Astrocyte of the cerebellum (primary cell): Measurements from ENCODE around the gene FARS2.

Experiments used
- DNase-seq: peaks from one replicate; pipeline ENCODE4 v3.0.0-alpha.2; 2011; ENCODE audit warnings: low read depth
- H3K4me3 ChIP-seq: 2 replicates; pipeline ENCODE4 v1.5.1; 2011; ENCODE audit warnings: mild to moderate bottlenecking, low read depth, low read length, moderate library complexity
- in situ Hi-C: cut with HindIII; loops from 2 replicates; pipeline ENCODE4 v1.10.0; 2017; ENCODE audit warnings: low sequenced_read_pairs
- TF ChIP-seq, protein P1 (sequence below): IDR thresholded peaks from 2 replicates; pipeline ENCODE4 v1.5.1; 2012; ENCODE audit warnings: low read length, low read depth, moderate library complexity, mild to moderate bottlenecking; ENCODE audit errors: missing control alignments

The FARS2 gene

GRCh38 chr6:5292154-5292553 lies 30.8 kb downstream of the FARS2 start:
- TF ChIP-seq, protein P1, sequence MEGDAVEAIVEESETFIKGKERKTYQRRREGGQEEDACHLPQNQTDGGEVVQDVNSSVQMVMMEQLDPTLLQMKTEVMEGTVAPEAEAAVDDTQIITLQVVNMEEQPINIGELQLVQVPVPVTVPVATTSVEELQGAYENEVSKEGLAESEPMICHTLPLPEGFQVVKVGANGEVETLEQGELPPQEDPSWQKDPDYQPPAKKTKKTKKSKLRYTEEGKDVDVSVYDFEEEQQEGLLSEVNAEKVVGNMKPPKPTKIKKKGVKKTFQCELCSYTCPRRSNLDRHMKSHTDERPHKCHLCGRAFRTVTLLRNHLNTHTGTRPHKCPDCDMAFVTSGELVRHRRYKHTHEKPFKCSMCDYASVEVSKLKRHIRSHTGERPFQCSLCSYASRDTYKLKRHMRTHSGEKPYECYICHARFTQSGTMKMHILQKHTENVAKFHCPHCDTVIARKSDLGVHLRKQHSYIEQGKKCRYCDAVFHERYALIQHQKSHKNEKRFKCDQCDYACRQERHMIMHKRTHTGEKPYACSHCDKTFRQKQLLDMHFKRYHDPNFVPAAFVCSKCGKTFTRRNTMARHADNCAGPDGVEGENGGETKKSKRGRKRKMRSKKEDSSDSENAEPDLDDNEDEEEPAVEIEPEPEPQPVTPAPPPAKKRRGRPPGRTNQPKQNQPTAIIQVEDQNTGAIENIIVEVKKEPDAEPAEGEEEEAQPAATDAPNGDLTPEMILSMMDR: no peak
- in situ Hi-C loops: no loop called here
- DNase-seq: no peak
- no peak overlapping the region for H3K4me3 ChIP-seq

DNA sequence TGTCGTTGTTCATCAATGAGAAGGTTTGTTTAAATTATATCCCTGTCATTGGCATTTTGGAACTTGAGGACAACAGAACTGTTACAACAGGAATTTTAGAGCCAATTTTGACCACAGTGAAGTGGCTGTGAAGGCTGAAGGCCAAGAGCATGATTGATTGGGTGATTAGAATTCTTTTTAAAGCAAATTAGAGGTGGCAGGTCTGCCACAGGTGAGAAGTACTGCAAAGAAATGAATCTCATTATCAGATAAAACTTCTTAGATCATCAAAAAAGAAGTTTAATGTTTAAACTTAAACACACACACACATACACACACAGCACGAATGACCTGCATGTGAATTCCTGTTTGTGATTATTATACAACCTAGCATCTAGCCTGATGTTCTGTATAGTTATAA lies 32.4 kb downstream of the FARS2 start:
- H3K4me3 ChIP-seq: no peak overlapping the region
- in situ Hi-C loops: no loop called here
- TF ChIP-seq, protein P1: no peak
- no peak for DNase-seq

GRCh38 chr6:5294392-5295211 lies 33.3 kb downstream of the FARS2 start:
- DNase-seq: no peak
- no peak overlapping the region for H3K4me3 ChIP-seq
- in situ Hi-C loops: no loop called here
- TF ChIP-seq, protein P1: no peak

DNA sequence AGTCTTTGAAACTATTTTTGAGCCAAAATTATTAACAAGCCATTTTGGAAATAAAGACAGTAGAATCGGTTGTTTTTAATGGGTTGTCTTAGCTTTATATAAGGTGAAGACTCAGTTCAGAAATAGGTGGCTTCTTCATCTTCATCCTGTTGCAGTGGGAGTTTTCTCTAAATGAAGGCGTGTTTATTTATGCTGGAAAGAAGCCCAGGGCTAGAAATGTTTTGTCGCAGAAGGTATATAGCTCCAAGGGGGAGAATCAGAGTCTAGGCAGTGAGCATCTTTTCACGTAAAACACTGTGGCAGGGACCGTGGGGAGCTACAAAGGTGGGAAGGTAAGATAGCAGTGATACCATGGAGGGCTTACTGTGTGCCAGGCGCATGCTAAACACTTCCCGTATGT lies 34.3 kb downstream of the FARS2 start:
- TF ChIP-seq, protein P1: no peak
- H3K4me3 ChIP-seq: no peak overlapping the region
- peak; percentile 12 for DNase-seq
- in situ Hi-C loops: no loop called here

DNA sequence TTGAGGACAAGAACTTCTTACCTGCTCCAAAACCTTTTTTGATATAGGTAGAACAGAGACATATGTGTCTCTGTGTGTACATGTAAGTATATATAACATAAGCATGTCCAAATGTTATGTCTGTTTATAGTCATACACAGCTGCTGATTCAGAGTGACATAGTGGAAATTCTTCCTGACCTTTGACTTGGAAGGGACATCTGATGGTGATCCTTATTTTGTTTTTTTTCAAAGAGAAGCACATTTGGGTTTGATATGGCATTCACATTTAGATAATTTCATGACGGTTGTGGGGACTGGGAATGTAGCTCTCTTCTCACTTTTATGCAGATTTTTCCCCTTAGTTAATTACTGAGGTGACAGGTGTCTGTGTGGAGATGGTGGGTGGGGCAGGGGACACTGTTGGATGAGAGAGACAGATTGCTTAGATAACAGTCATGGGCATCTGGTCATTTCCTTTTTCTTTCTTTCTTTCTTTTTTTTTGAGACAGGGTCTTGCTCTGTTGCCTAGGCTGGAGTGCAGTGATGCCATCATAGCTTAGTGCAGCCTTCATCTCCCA lies 39.0 kb downstream of the FARS2 start:
- no peak for DNase-seq
- TF ChIP-seq, protein P1: no peak
- in situ Hi-C loops: no loop called here
- no peak overlapping the region for H3K4me3 ChIP-seq

- in situ Hi-C loops: no loop called here
- H3K4me3 ChIP-seq: no peak overlapping the region
- peak; percentile 55 for DNase-seq
- TF ChIP-seq, protein P1: no peak
Observed at GRCh38 chr6:5302220-5302946, 41.1 kb downstream of the FARS2 start.
